Neural crest cell (in vitro differentiated cells): ENCODE results near the gene CMC1. TPM values are rescaled to one million over a fixed set of nuclear protein-coding genes. Genes with fewer than 3 reads are reported as not detected.

ENCODE experiments used
- DNase-seq: peaks from one replicate; pipeline ENCODE4 v3.0.0; 2021; ENCODE audit warnings: low read depth, mixed read lengths, low spot score
- H3K27ac Mint-ChIP-seq: one replicate; pipeline ENCODE4 v1.8.0; 2021; ENCODE audit warnings: mild to moderate bottlenecking, mixed read lengths; ENCODE audit not compliant: unreplicated experiment
- H3K27me3 Mint-ChIP-seq: 2 replicates; pipeline ENCODE4 v1.8.0; 2021; ENCODE audit warnings: low read depth, mild to moderate bottlenecking, mixed read lengths
- H3K36me3 Mint-ChIP-seq: 2 replicates; pipeline ENCODE4 v1.8.0; 2021; ENCODE audit warnings: low read depth, mild to moderate bottlenecking, mixed read lengths
- H3K4me1 Mint-ChIP-seq: 2 replicates; pipeline ENCODE4 v1.8.0; 2021; ENCODE audit warnings: mixed read lengths
- H3K4me3 Mint-ChIP-seq: one replicate; pipeline ENCODE4 v1.8.0; 2021; ENCODE audit warnings: mild to moderate bottlenecking, mixed read lengths
- H3K9me3 Mint-ChIP-seq: 2 replicates; pipeline ENCODE4 v1.8.0; 2021; ENCODE audit warnings: mixed read lengths
- total RNA-seq: library from RNA; stranded (reverse); gene quantifications from 2 replicates; pipeline ENCODE4 v1.2.1, GENCODE V29; 2021
- TF ChIP-seq, protein P1 (sequence below): fragments of 200-600 bp; sonication (generic); conservative IDR thresholded peaks from 2 replicates; pipeline ENCODE4 v1.5.0; 2021; ENCODE audit warnings: antibody characterized with exemption, mild to moderate bottlenecking

Gene CMC1
- total RNA-seq, 1 donor from 2014 or later = 10.1 TPM

DNA sequence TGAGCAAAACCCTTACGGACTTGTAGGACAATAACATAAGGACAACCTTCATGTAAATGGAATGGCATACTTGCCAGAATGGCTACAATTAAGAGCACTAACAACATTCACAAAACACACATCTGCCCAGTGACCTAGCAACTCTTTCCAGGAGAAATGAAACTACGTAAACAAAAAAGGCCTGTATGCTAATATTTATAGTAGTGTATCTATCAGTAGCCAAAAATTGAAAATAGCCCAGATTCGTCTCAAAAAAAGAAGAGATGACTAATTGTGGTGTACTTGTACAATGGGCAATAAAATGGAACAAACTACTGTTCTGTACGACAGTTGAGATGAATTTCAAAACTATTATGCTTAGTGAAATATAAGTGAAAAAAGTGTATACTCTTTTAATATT lies 38.4 kb downstream of the CMC1 start:
- TF ChIP-seq, protein P1, sequence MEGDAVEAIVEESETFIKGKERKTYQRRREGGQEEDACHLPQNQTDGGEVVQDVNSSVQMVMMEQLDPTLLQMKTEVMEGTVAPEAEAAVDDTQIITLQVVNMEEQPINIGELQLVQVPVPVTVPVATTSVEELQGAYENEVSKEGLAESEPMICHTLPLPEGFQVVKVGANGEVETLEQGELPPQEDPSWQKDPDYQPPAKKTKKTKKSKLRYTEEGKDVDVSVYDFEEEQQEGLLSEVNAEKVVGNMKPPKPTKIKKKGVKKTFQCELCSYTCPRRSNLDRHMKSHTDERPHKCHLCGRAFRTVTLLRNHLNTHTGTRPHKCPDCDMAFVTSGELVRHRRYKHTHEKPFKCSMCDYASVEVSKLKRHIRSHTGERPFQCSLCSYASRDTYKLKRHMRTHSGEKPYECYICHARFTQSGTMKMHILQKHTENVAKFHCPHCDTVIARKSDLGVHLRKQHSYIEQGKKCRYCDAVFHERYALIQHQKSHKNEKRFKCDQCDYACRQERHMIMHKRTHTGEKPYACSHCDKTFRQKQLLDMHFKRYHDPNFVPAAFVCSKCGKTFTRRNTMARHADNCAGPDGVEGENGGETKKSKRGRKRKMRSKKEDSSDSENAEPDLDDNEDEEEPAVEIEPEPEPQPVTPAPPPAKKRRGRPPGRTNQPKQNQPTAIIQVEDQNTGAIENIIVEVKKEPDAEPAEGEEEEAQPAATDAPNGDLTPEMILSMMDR = no peak
- DNase-seq = no peak
- no peaks in the 10 kb centered on the region for H3K27me3 Mint-ChIP-seq
- peaks cover 8% of the 10 kb centered on the region for H3K36me3 Mint-ChIP-seq
- no peaks in the 10 kb centered on the region for H3K4me1 Mint-ChIP-seq
- peaks cover under 1% of the 10 kb centered on the region for H3K9me3 Mint-ChIP-seq
- H3K27ac Mint-ChIP-seq = no peak overlapping the region
- H3K4me3 Mint-ChIP-seq = no peak overlapping the region

DNA sequence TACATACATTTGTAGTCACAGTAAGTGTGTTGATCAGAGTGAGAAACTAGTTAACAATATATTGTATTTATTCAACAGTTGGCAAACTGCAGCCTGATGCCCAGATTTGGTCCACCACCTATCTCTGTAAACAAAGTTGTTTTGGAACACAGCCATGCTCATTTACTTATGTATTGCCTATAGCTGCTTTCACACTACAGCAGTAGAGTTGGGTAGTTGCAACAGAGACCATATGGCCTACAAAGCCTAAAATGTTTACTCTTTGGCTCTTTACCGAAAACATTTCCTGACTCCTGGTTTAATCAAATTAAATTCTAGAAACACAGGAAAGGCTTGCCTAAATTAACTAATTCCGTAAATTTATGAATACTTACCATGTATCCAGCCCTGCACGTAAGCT lies 39.4 kb downstream of the CMC1 start:
- TF ChIP-seq, protein P1 = no peak
- H3K27ac Mint-ChIP-seq = no peak overlapping the region
- H3K27me3 Mint-ChIP-seq = no peaks in the 10 kb centered on the region
- no peak for DNase-seq
- H3K9me3 Mint-ChIP-seq = no peaks in the 10 kb centered on the region
- H3K4me1 Mint-ChIP-seq = no peaks in the 10 kb centered on the region
- H3K36me3 Mint-ChIP-seq = peaks cover 5% of the 10 kb centered on the region
- H3K4me3 Mint-ChIP-seq = no peak overlapping the region

DNA sequence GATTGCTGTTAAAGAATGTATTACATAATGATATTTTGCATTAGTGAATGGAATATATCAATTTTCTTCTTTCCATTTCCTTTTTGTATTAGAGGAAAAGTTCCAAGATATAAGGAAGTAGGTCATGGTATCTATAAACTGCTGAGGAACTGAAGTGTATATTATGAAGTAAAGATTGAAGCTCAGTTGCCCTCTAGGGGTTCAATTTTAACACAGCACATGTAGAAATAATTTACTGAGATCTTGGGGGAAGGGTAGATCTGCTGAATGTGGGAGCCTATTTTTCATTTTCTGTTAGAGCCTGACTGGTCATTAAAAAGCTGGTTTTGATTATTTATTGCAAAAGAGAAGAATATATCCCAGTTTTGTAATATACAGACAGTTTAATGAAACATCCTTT lies 45.2 kb downstream of the CMC1 start:
- Mint-ChIP-seq H3K4me3 (no peak overlapping the region), H3K36me3 (peaks cover 1% of the 10 kb centered on the region), H3K4me1 (peaks cover 2% of the 10 kb centered on the region), H3K9me3 (no peaks in the 10 kb centered on the region), H3K27me3 (no peaks in the 10 kb centered on the region), H3K27ac (no peak overlapping the region)
- no peak for DNase-seq
- TF ChIP-seq, protein P1 = peak; percentile 70

DNA sequence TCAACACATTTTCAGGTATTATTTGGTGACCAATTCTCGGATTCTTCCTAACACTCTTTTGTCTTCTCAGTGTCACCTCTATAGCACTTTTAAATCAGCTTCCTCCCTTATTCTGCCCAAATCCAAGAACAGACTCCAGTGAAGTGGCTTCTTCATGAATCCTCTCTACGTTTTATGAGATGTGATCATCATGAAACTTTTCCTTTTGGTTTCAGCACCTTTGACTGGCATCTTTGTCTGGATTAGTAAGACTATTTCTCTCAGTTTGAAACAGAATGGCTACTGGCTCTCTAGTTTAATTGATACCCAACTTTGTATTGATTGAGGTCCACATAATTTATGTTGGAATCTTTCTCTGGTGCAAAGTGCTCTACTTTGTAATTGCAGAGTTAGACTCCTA lies 45.6 kb downstream of the CMC1 start:
- TF ChIP-seq, protein P1 = no peak
- DNase-seq = no peak
- Mint-ChIP-seq H3K27ac (no peak overlapping the region), H3K4me3 (no peak overlapping the region), H3K9me3 (no peaks in the 10 kb centered on the region), H3K27me3 (no peaks in the 10 kb centered on the region), H3K4me1 (peaks cover 4% of the 10 kb centered on the region), H3K36me3 (peaks cover 2% of the 10 kb centered on the region)

DNA sequence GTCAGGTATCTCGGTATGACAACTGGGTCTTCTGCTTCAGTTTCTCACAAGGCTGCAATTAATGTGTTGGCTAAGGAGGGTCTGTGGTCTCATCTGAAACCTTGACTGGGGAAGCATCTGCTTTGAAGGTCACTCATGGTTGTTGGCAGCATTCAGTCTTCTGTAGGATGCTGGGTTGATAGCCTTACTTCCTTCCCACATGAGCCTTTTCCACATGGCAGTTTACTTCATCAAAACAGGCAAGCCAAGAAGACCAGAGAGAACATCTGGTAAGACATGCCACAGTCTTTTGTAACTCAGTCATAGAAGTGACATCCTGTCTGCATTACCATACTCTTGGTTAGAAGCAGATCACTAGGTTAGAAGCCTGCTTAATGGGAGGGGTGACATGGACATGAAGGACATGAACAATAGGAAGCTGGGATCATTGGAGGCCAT lies 49.5 kb downstream of the CMC1 start:
- no peaks in the 10 kb centered on the region for H3K9me3 Mint-ChIP-seq
- H3K36me3 Mint-ChIP-seq = peaks cover 2% of the 10 kb centered on the region
- no peak for DNase-seq
- peaks cover 4% of the 10 kb centered on the region for H3K4me1 Mint-ChIP-seq
- TF ChIP-seq, protein P1 = no peak
- H3K27me3 Mint-ChIP-seq = no peaks in the 10 kb centered on the region
- no peak overlapping the region for H3K27ac Mint-ChIP-seq
- H3K4me3 Mint-ChIP-seq = no peak overlapping the region

DNA sequence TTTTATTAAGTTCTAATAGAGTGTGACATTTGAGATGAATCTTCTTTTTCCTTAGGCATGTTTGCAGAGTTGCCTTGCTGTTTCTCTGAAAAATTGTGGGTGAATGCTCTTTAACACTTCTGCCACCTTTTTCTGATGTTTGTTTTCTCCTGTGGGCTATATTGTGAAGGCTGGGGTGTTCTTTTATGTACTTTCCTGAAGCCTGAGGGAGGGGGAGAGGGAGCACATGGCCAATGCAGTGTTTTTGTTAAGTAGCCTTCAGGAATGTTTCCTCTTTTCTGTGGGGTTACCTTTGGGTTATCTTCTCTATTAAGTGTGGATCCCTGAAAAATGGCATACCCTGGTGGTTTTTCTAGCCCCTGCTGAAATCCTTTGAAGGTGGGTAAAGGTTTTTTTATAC lies 50.2 kb downstream of the CMC1 start:
- Mint-ChIP-seq H3K4me3 (no peak overlapping the region), H3K9me3 (no peaks in the 10 kb centered on the region), H3K4me1 (peaks cover 4% of the 10 kb centered on the region), H3K27ac (no peak overlapping the region), H3K36me3 (peaks cover 2% of the 10 kb centered on the region), H3K27me3 (no peaks in the 10 kb centered on the region)
- TF ChIP-seq, protein P1 = no peak
- DNase-seq = no peak
